HEK293 (cell line): Measurements from ENCODE around the gene ESPNL.

Experiments
- ATF2 ChIP-seq: fragments of 450-650 bp; formaldehyde crosslinking; IDR thresholded peaks from 2 replicates; pipeline ENCODE4 v1.5.1; 2016; ENCODE audit warnings: missing biosample characterization, missing genetic modification characterization, low read depth
- EGR2 ChIP-seq: fragments of 450-650 bp; formaldehyde crosslinking; IDR thresholded peaks from 2 replicates; pipeline ENCODE4 v1.5.1; 2016; ENCODE audit warnings: low read depth, missing biosample characterization, missing genetic modification characterization
- MZF1 ChIP-seq: fragments of 450-650 bp; formaldehyde crosslinking; IDR thresholded peaks from 2 replicates; pipeline ENCODE4 v1.5.1; 2017; ENCODE audit warnings: missing biosample characterization, missing genetic modification characterization, borderline replicate concordance
- OSR2 ChIP-seq: fragments of 450-650 bp; formaldehyde crosslinking; IDR thresholded peaks from 2 replicates; pipeline ENCODE4 v1.5.1; 2016; ENCODE audit warnings: missing biosample characterization, missing genetic modification characterization
- OVOL3 ChIP-seq: fragments of 450-650 bp; formaldehyde crosslinking; IDR thresholded peaks from 2 replicates; pipeline ENCODE4 v1.5.1; 2016; ENCODE audit warnings: missing biosample characterization, missing genetic modification characterization
- SCRT2 ChIP-seq: fragments of 450-650 bp; formaldehyde crosslinking; IDR thresholded peaks from 2 replicates; pipeline ENCODE4 v1.5.1; 2016; ENCODE audit warnings: missing biosample characterization, missing genetic modification characterization
- SP7 ChIP-seq: fragments of 450-650 bp; formaldehyde crosslinking; IDR thresholded peaks from 2 replicates; pipeline ENCODE4 v1.5.1; 2016; ENCODE audit warnings: missing biosample characterization, missing genetic modification characterization
- ZBTB1 ChIP-seq: fragments of 450-650 bp; formaldehyde crosslinking; IDR thresholded peaks from 2 replicates; pipeline ENCODE4 v1.5.1; 2016; ENCODE audit warnings: missing biosample characterization, missing genetic modification characterization
- ZBTB49 ChIP-seq: fragments of 450-650 bp; formaldehyde crosslinking; IDR thresholded peaks from 2 replicates; pipeline ENCODE4 v1.5.1; 2016; ENCODE audit warnings: missing biosample characterization, missing genetic modification characterization, low read depth
- ZNF114 ChIP-seq: fragments of 450-650 bp; formaldehyde crosslinking; IDR thresholded peaks from 2 replicates; pipeline ENCODE4 v1.5.0; 2017; ENCODE audit warnings: missing biosample characterization, missing genetic modification characterization
- ZNF132 ChIP-seq: fragments of 450-650 bp; formaldehyde crosslinking; IDR thresholded peaks from 2 replicates; pipeline ENCODE4 v1.5.1; 2017; ENCODE audit warnings: missing biosample characterization, missing genetic modification characterization, borderline replicate concordance
- ZNF16 ChIP-seq: fragments of 450-650 bp; formaldehyde crosslinking; IDR thresholded peaks from 2 replicates; pipeline ENCODE4 v1.5.1; 2016; ENCODE audit warnings: low read depth, missing biosample characterization, missing genetic modification characterization
- ZNF169 ChIP-seq: fragments of 450-650 bp; formaldehyde crosslinking; IDR thresholded peaks from 2 replicates; pipeline ENCODE4 v1.5.1; 2016; ENCODE audit warnings: missing biosample characterization, missing genetic modification characterization
- ZNF19 ChIP-seq: fragments of 450-650 bp; formaldehyde crosslinking; IDR thresholded peaks from 2 replicates; pipeline ENCODE4; 2016; ENCODE audit warnings: missing biosample characterization, missing genetic modification characterization, low read depth
- ZNF211 ChIP-seq: fragments of 450-650 bp; formaldehyde crosslinking; IDR thresholded peaks from 2 replicates; pipeline ENCODE4 v1.5.1; 2016; ENCODE audit warnings: low read depth, missing biosample characterization, missing genetic modification characterization
- ZNF274 ChIP-seq, 2 experiments: fragments of 200-500 bp in 1 of 2; fragments of 450-650 bp in 1 of 2; sonication (Bioruptor generic) in 1 of 2; formaldehyde crosslinking in 1 of 2; IDR thresholded peaks; 2 replicates each; pipeline versions ENCODE4 v1.5.1 to v1.6.1; 2014 to 2016; ENCODE audit warnings: borderline replicate concordance in 1 of 2, inconsistent platforms in 1 of 2, low read length in 1 of 2, missing biosample characterization in 1 of 2, missing genetic modification characterization in 1 of 2
- ZNF433 ChIP-seq: fragments of 450-650 bp; formaldehyde crosslinking; IDR thresholded peaks from 2 replicates; pipeline ENCODE4 v1.5.1; 2016; ENCODE audit warnings: missing biosample characterization, missing genetic modification characterization, low read depth
- ZNF488 ChIP-seq: fragments of 450-650 bp; formaldehyde crosslinking; IDR thresholded peaks from 2 replicates; pipeline ENCODE4 v1.5.1; 2016; ENCODE audit warnings: missing biosample characterization, missing genetic modification characterization
- ZNF521 ChIP-seq: fragments of 450-650 bp; formaldehyde crosslinking; IDR thresholded peaks from 2 replicates; pipeline ENCODE4 v1.5.1; 2017; ENCODE audit warnings: missing biosample characterization, mild to moderate bottlenecking, missing genetic modification characterization
- ZNF600 ChIP-seq: fragments of 450-650 bp; formaldehyde crosslinking; IDR thresholded peaks from 2 replicates; pipeline ENCODE4 v1.5.1; 2016; ENCODE audit warnings: missing biosample characterization, missing genetic modification characterization
- ZNF645 ChIP-seq: fragments of 450-650 bp; formaldehyde crosslinking; IDR thresholded peaks from 2 replicates; pipeline ENCODE4; 2016; ENCODE audit warnings: missing biosample characterization, missing genetic modification characterization
- ZNF658 ChIP-seq: fragments of 450-650 bp; formaldehyde crosslinking; IDR thresholded peaks from 2 replicates; pipeline ENCODE4; 2016; ENCODE audit warnings: missing biosample characterization, missing genetic modification characterization
- ZNF670 ChIP-seq: fragments of 450-650 bp; formaldehyde crosslinking; IDR thresholded peaks from 2 replicates; pipeline ENCODE4 v1.5.1; 2016; ENCODE audit warnings: missing biosample characterization, missing genetic modification characterization, low read depth
- ZNF777 ChIP-seq: fragments of 450-650 bp; formaldehyde crosslinking; IDR thresholded peaks from 2 replicates; pipeline ENCODE4 v1.5.1; 2017; ENCODE audit warnings: missing biosample characterization, missing genetic modification characterization, borderline replicate concordance
- ZSCAN23 ChIP-seq: fragments of 450-650 bp; formaldehyde crosslinking; IDR thresholded peaks from 2 replicates; pipeline ENCODE4 v1.5.1; 2016; ENCODE audit warnings: missing biosample characterization, missing genetic modification characterization
- TF ChIP-seq, protein P1 (sequence below): fragments of 450-650 bp; formaldehyde crosslinking; IDR thresholded peaks from 2 replicates; pipeline ENCODE4 v1.5.1; 2016; ENCODE audit warnings: missing biosample characterization, missing genetic modification characterization
- TF ChIP-seq, protein P2 (sequence below): fragments of 450-650 bp; formaldehyde crosslinking; IDR thresholded peaks from 2 replicates; pipeline ENCODE4 v1.5.1; 2016; ENCODE audit warnings: missing biosample characterization, missing genetic modification characterization
- TF ChIP-seq, protein P3 (sequence below): fragments of 450-650 bp; IDR thresholded peaks from 2 replicates; pipeline ENCODE4 v1.5.1; 2018; ENCODE audit warnings: missing biosample characterization, mild to moderate bottlenecking, missing genetic modification characterization

Gene ESPNL

DNA sequence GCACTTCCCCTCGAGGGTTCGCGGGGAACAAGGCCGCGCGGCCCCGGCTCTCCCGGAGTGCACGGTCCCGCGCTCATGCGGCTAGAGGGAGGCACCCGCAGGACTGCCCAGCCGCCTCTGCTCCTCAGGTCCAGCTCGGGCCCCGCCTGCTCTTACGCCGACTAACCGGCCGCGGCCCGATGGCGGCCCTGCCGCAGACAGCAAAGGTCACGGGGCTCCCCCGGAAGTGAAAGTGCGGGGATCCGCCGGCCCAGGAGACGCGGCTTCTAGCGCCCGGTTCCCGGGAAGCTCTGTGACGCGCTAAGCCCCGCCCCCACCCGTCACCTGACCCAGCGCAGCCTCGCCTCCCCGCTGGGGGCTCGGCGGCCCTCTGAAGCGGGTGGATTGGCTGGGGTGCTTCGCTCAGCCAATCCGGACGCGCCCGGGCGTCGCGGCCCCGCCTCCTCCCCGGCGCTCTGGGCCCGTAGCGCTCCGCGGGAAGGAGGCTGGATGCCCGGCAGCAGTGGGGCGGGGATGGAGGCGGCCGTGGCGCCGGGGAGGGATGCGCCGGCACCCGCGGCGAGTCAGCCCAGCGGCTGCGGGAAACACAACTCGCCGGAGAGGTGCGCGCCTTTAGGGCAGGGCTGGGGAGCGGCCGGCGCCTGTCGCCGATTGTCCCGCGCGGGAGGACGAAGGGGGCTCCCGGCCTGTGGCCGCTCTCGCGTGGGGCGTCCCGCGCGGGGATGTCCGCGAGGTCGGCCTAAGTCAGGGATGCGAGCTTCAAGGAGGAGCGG lies 39.4 kb upstream of the ESPNL start, which contains the start of gene SCLY (continued):
- TF ChIP-seq, protein P1, sequence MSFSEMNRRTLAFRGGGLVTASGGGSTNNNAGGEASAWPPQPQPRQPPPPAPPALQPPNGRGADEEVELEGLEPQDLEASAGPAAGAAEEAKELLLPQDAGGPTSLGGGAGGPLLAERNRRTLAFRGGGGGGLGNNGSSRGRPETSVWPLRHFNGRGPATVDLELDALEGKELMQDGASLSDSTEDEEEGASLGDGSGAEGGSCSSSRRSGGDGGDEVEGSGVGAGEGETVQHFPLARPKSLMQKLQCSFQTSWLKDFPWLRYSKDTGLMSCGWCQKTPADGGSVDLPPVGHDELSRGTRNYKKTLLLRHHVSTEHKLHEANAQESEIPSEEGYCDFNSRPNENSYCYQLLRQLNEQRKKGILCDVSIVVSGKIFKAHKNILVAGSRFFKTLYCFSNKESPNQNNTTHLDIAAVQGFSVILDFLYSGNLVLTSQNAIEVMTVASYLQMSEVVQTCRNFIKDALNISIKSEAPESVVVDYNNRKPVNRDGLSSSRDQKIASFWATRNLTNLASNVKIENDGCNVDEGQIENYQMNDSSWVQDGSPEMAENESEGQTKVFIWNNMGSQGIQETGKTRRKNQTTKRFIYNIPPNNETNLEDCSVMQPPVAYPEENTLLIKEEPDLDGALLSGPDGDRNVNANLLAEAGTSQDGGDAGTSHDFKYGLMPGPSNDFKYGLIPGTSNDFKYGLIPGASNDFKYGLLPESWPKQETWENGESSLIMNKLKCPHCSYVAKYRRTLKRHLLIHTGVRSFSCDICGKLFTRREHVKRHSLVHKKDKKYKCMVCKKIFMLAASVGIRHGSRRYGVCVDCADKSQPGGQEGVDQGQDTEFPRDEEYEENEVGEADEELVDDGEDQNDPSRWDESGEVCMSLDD (tag by site-specific recombination) = peak; percentile 89
- TF ChIP-seq ZNF600 (tag by site-specific recombination) = no peak
- no peak for TF ChIP-seq ZNF670 (tag by site-specific recombination)
- TF ChIP-seq ZNF211 (tag by site-specific recombination) = no peak
- TF ChIP-seq ZBTB49 (tag by site-specific recombination) = no peak
- TF ChIP-seq ZNF521 = no peak
- TF ChIP-seq OSR2 = no peak
- no peak for TF ChIP-seq ZNF16 (tag by site-specific recombination)
- TF ChIP-seq OVOL3 (tag by site-specific recombination) = no peak
- no peak for TF ChIP-seq ATF2 (tag by site-specific recombination)
- TF ChIP-seq ZNF169 (tag by site-specific recombination) = no peak
- TF ChIP-seq ZNF274 (IDR thresholded peaks at IDR 0.05; ENCODE audit: low read length) = no peak
- no peak for TF ChIP-seq ZNF274 (tag by site-specific recombination; IDR thresholded peaks at IDR 0.05; ENCODE audit: borderline replicate concordance)
- no peak for TF ChIP-seq ZNF488 (tag by site-specific recombination)
- TF ChIP-seq, protein P2, sequence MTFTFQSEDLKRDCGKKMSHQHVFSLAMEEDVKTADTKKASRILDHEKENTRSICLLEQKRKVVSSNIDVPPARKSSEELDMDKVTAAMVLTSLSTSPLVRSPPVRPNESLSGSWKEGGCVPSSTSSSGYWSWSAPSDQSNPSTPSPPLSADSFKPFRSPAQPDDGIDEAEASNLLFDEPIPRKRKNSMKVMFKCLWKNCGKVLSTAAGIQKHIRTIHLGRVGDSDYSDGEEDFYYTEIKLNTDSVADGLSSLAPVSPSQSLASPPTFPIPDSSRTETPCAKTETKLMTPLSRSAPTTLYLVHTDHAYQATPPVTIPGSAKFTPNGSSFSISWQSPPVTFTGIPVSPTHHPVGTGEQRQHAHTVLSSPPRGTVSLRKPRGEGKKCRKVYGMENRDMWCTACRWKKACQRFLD (tag by site-specific recombination) = no peak
- TF ChIP-seq ZNF777 (tag by site-specific recombination) = peak; percentile 86; the same call in 1 of the 2 replicates
- TF ChIP-seq ZNF645 (tag by site-specific recombination) = no peak
- TF ChIP-seq ZSCAN23 = no peak
- TF ChIP-seq SP7 = peak; percentile 51
- no peak for TF ChIP-seq ZNF114 (tag by site-specific recombination)
- no peak for TF ChIP-seq ZNF19 (tag by site-specific recombination)
- no peak for TF ChIP-seq MZF1
- no peak for TF ChIP-seq ZBTB1 (tag by site-specific recombination)
- TF ChIP-seq, protein P3, sequence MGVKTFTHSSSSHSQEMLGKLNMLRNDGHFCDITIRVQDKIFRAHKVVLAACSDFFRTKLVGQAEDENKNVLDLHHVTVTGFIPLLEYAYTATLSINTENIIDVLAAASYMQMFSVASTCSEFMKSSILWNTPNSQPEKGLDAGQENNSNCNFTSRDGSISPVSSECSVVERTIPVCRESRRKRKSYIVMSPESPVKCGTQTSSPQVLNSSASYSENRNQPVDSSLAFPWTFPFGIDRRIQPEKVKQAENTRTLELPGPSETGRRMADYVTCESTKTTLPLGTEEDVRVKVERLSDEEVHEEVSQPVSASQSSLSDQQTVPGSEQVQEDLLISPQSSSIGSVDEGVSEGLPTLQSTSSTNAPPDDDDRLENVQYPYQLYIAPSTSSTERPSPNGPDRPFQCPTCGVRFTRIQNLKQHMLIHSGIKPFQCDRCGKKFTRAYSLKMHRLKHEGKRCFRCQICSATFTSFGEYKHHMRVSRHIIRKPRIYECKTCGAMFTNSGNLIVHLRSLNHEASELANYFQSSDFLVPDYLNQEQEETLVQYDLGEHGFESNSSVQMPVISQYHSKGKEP = no peak
- TF ChIP-seq ZNF433 (tag by site-specific recombination) = no peak
- TF ChIP-seq ZNF658 = no peak
- TF ChIP-seq EGR2 = no peak
- no peak for TF ChIP-seq ZNF132 (tag by site-specific recombination)
- TF ChIP-seq SCRT2 (tag by site-specific recombination) = no peak
